Measurements from ENCODE around the gene TAPT1. TPM values are rescaled to one million over a fixed set of nuclear protein-coding genes. Genes with fewer than 3 reads are reported as not detected.

The TAPT1 gene
- total and polyA plus RNA-seq, 2 of the 13 experiments (the other 11 are each of a cell fraction or from before 2014, with no cell fraction given), result 24.5 to 25.3 TPM

GRCh38 chr4:16250661-16251365 is 24.5 kb upstream of the TAPT1 start (continued):
- no peak for TF ChIP-seq ZNF549 (CRISPR knock-in tag; IDR thresholded peaks at IDR 0.05)
- peak; percentile 67; the same call in 1 of the 2 replicates for TF ChIP-seq CREM (IDR thresholded peaks at IDR 0.05)
- no peak for TF ChIP-seq CREM (CRISPR knock-in tag; IDR thresholded peaks at IDR 0.05)
- peak; percentile 36; the same call in 1 of the 2 replicates for TF ChIP-seq NR2C2 (CRISPR knock-in tag; IDR thresholded peaks at IDR 0.05; ENCODE audit: borderline replicate concordance)
- TF ChIP-seq RCOR2 (CRISPR knock-in tag; IDR thresholded peaks at IDR 0.05), result peak; percentile 62; the same call in 1 of the 2 replicates
- no peak for TF ChIP-seq SP2 (CRISPR knock-in tag; IDR thresholded peaks at IDR 0.05)
- TF ChIP-seq POGZ (CRISPR knock-in tag; IDR thresholded peaks at IDR 0.05), result peak; percentile 60
- TF ChIP-seq ZNF7 (CRISPR knock-in tag; IDR thresholded peaks at IDR 0.05), result peak; percentile 73
- TF ChIP-seq SKIL (CRISPR knock-in tag; IDR thresholded peaks at IDR 0.05; ENCODE audit: borderline replicate concordance), result peak; percentile 53; the same call in 1 of the 2 replicates
- peak; percentile 67 to 89; a peak in 3 of 4 replicates for TF ChIP-seq EP300 (IDR thresholded peaks at IDR 0.05; ENCODE audit: low read depth in 2 of 2, low read length in 2 of 2)
- peak; percentile 63; the same call in 1 of the 2 replicates for TF ChIP-seq EP300 (CRISPR knock-in tag; IDR thresholded peaks at IDR 0.05; ENCODE audit: borderline replicate concordance)
- peak; percentile 63; the same call in 1 of the 2 replicates for TF ChIP-seq HMG20A (CRISPR knock-in tag; IDR thresholded peaks at IDR 0.05; ENCODE audit: borderline replicate concordance)
- peak; percentile 85 for TF ChIP-seq PPARG (CRISPR knock-in tag; conservative IDR thresholded peaks at IDR 0.05)
- peak; percentile 14; the same call in 1 of the 2 replicates for TF ChIP-seq MED1 (CRISPR knock-in tag; IDR thresholded peaks at IDR 0.05)
- TF ChIP-seq USF2 (IDR thresholded peaks at IDR 0.05; ENCODE audit: low read depth, low read length), result 0 out of 2 replicates have a peak, but pooled peaks have one; percentile 28
- TF ChIP-seq USF2 (CRISPR knock-in tag; IDR thresholded peaks at IDR 0.05; ENCODE audit: borderline replicate concordance), result no peak
- TF ChIP-seq DPF2 (CRISPR knock-in tag; IDR thresholded peaks at IDR 0.05; ENCODE audit: borderline replicate concordance, low read depth), result 0 out of 2 replicates have a peak, but pooled peaks have one; percentile 23
- TF ChIP-seq ZBTB38 (CRISPR knock-in tag; IDR thresholded peaks at IDR 0.05), result no peak
- no peak for TF ChIP-seq SMAD9 (CRISPR knock-in tag; IDR thresholded peaks at IDR 0.05)
- TF ChIP-seq ZNF362 (CRISPR knock-in tag; IDR thresholded peaks at IDR 0.05; ENCODE audit: borderline replicate concordance), result no peak
- TF ChIP-seq HNF4G (IDR thresholded peaks at IDR 0.05; ENCODE audit: borderline replicate concordance, low read depth, low read length), result peak; percentile 75
- no peak; the same call in 1 of the 2 replicates for TF ChIP-seq HNF4G (CRISPR knock-in tag; IDR thresholded peaks at IDR 0.05; ENCODE audit: borderline replicate concordance, low read depth)
- TF ChIP-seq SALL1 (CRISPR knock-in tag; IDR thresholded peaks at IDR 0.05), result peak; percentile 13; the same call in 1 of the 2 replicates
- peak; percentile 74 for TF ChIP-seq BCL6 (CRISPR knock-in tag; IDR thresholded peaks at IDR 0.05)
- peak; percentile 65 for TF ChIP-seq FOXA3 (CRISPR knock-in tag; IDR thresholded peaks at IDR 0.05)
- peak; percentile 47 for TF ChIP-seq SAP130 (CRISPR knock-in tag; IDR thresholded peaks at IDR 0.05; ENCODE audit: low read depth)
- TF ChIP-seq ELF4 (CRISPR knock-in tag; IDR thresholded peaks at IDR 0.05; ENCODE audit: borderline replicate concordance), result no peak

All from HepG2 (cell line).